Prostate gland (tissue), 2 donors: ENCODE results near the gene BLOC1S5. TPM values are rescaled to one million over a fixed set of nuclear protein-coding genes. Genes with fewer than 3 reads are reported as not detected.

Experiments used
- DNase-seq: peaks from one replicate; pipeline ENCODE4 v3.0.0-alpha.2; 2019; ENCODE audit warnings: low spot score
- H3K27ac ChIP-seq, 2 donors: fragments of 200-600 bp; sonication (generic); 2 replicates each; pipeline ENCODE4 v1.5.1; 2017 to 2019
- H3K27me3 ChIP-seq: fragments of 200-600 bp; sonication (generic); replicated peaks from 2 replicates; pipeline ENCODE4 v1.5.1; 2019; ENCODE audit not compliant: insufficient read depth
- H3K36me3 ChIP-seq, 2 donors: fragments of 200-600 bp; sonication (generic); 1 replicate in 1 of 2; 2 replicates in 1 of 2; pipeline versions ENCODE4 v1.5.1 to v1.8.1; 2017 to 2019
- H3K4me1 ChIP-seq: fragments of 200-600 bp; sonication (generic); replicated peaks from 2 replicates; pipeline ENCODE4 v1.5.1; 2019
- H3K4me3 ChIP-seq, 2 donors: fragments of 200-600 bp; sonication (generic); 2 replicates each; pipeline ENCODE4 v1.5.1; 2017 to 2019
- H3K9me3 ChIP-seq: fragments of 200-600 bp; sonication (generic); 2 replicates; pipeline ENCODE4 v1.5.1; 2017
- CTCF ChIP-seq, 4 experiments: fragments of 200-600 bp in 2 of 4; fragments of 450-650 bp in 2 of 4; sonication (generic) in 2 of 4; IDR thresholded peaks; 1 replicate in 3 of 4; 2 replicates in 1 of 4; pipeline ENCODE4 v1.5.1; 2016 to 2019; ENCODE audit warnings: antibody characterized with exemption in 4 of 4, mild to moderate bottlenecking in 2 of 4, moderate library complexity in 2 of 4
- POLR2A ChIP-seq: fragments of 450-650 bp; IDR thresholded peaks from one replicate; pipeline ENCODE4 v1.6.1; 2016; ENCODE audit warnings: antibody characterized with exemption, mild to moderate bottlenecking
- POLR2AphosphoS5 ChIP-seq: sonication (generic); formaldehyde crosslinking; IDR thresholded peaks from one replicate; pipeline ENCODE4 v1.6.1; 2017; ENCODE audit warnings: antibody characterized with exemption
- WGBS: methylation state at CpG from one replicate; pipeline ENCODE4 v1.1.5; 2018; 5-methylcytosine and 5-hydroxymethylcytosine counted together
- intact Hi-C: fragments of 100-400 bp; cut with DNase I; formaldehyde crosslinking; loops from one replicate; pipeline ENCODE4 v1.14.2; 2022
- total RNA-seq, 2 donors: library from RNA; depleted of rRNA; stranded (reverse); fragments of >200 nt; gene quantifications; one replicate each; pipeline ENCODE4 v1.1.0, GENCODE V29; 2016

Gene BLOC1S5
- total RNA-seq, 2 donors from 2014 or later = 9.5 to 13.0 TPM

DNA sequence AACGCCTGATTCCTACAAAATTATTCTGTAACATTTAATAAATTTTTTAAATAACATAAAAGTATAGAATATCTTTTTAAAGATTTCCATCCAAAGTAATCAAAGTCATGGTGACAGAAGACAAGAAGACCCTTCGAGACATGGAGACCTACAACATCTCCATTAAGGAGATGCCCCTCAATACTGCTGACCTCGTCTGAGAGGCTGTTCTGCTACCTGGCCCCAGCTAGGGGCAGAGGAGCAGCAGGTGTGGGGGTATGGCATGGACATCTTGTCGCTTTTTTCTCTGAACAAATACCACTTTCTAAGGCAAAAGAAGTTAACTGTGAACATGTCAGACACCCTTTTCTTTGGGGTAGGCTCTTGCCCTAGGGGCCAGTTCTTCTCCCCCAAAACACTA, 44.1 kb downstream of the BLOC1S5 start:
- no peaks in the 10 kb centered on the region for H3K9me3 ChIP-seq
- no peak overlapping the region for H3K4me3 ChIP-seq
- 93% methylated on average over 4 of the region's 4 CpGs for WGBS
- intact Hi-C loops = no loop called here
- DNase-seq = no peak
- no peaks in the 10 kb centered on the region for H3K4me1 ChIP-seq
- no peaks in the 10 kb centered on the region for H3K36me3 ChIP-seq
- no peaks in the 10 kb centered on the region for H3K27me3 ChIP-seq
- H3K27ac ChIP-seq = no peak overlapping the region
- TF ChIP-seq POLR2AphosphoS5 (no peak), POLR2A (no peak), CTCF (IDR thresholded peaks at IDR 0.05) (no peak)

GRCh38 chr6:8017705-8018104, 46.5 kb downstream of the BLOC1S5 start:
- intact Hi-C loops = no loop called here
- H3K9me3 ChIP-seq = no peaks in the 10 kb centered on the region
- no peak for DNase-seq
- no peaks in the 10 kb centered on the region for H3K36me3 ChIP-seq
- no peak for TF ChIP-seq CTCF (IDR thresholded peaks at IDR 0.05)
- TF ChIP-seq POLR2AphosphoS5 = no peak
- TF ChIP-seq POLR2A = no peak
- no peaks in the 10 kb centered on the region for H3K4me1 ChIP-seq
- 91% methylated on average over 7 of the region's 7 CpGs for WGBS
- H3K27me3 ChIP-seq = no peaks in the 10 kb centered on the region
- no peak overlapping the region for H3K4me3 ChIP-seq
- no peak overlapping the region for H3K27ac ChIP-seq

GRCh38 chr6:8017276-8017701, 46.9 kb downstream of the BLOC1S5 start:
- no peaks in the 10 kb centered on the region for H3K36me3 ChIP-seq
- 68% methylated on average over 9 of the region's 9 CpGs for WGBS
- no peak overlapping the region for H3K4me3 ChIP-seq
- TF ChIP-seq POLR2A (no peak), POLR2AphosphoS5 (no peak), CTCF (IDR thresholded peaks at IDR 0.05) (no peak)
- intact Hi-C loops = no loop called here
- no peaks in the 10 kb centered on the region for H3K9me3 ChIP-seq
- H3K4me1 ChIP-seq = no peaks in the 10 kb centered on the region
- DNase-seq = no peak
- H3K27ac ChIP-seq = no peak overlapping the region
- no peaks in the 10 kb centered on the region for H3K27me3 ChIP-seq

GRCh38 chr6:8014947-8015346, 49.2 kb downstream of the BLOC1S5 start:
- no peak overlapping the region for H3K4me3 ChIP-seq
- TF ChIP-seq POLR2A (no peak), POLR2AphosphoS5 (no peak), CTCF (IDR thresholded peaks at IDR 0.05) (no peak)
- intact Hi-C loops = no loop called here
- WGBS = 73% methylated on average over 3 of the region's 3 CpGs
- H3K4me1 ChIP-seq = no peaks in the 10 kb centered on the region
- DNase-seq = no peak
- H3K27ac ChIP-seq = no peak overlapping the region
- no peaks in the 10 kb centered on the region for H3K9me3 ChIP-seq
- no peaks in the 10 kb centered on the region for H3K27me3 ChIP-seq
- H3K36me3 ChIP-seq = no peaks in the 10 kb centered on the region

GRCh38 chr6:8013763-8014162, 50.4 kb downstream of the BLOC1S5 start:
- H3K9me3 ChIP-seq = no peaks in the 10 kb centered on the region
- H3K27ac ChIP-seq = no peak overlapping the region
- no peaks in the 10 kb centered on the region for H3K4me1 ChIP-seq
- WGBS = 61% methylated on average over 3 of the region's 3 CpGs
- no peak overlapping the region for H3K4me3 ChIP-seq
- DNase-seq = no peak
- intact Hi-C loops = no loop called here
- no peaks in the 10 kb centered on the region for H3K36me3 ChIP-seq
- no peaks in the 10 kb centered on the region for H3K27me3 ChIP-seq
- TF ChIP-seq CTCF (IDR thresholded peaks at IDR 0.05) (no peak), POLR2AphosphoS5 (no peak), POLR2A (no peak)
